ENCODE data around the gene SLC43A1.

Gene SLC43A1

GRCh38 chr11:57473285-57473841 lies 42.1 kb downstream of the SLC43A1 start:
- Mint-ChIP-seq H3K36me3 (ENCODE audit: low read depth) (peaks cover 2% of the 10 kb centered on the region), H3K4me1 (peaks cover 29% of the 10 kb centered on the region), H3K9me3 (no peaks in the 10 kb centered on the region), H3K27ac (no peak overlapping the region), H3K4me3 (no peak overlapping the region), H3K27me3 (peaks cover 6% of the 10 kb centered on the region)
- DNase-seq (no peak), ATAC-seq (no peak)

- Mint-ChIP-seq H3K27ac (no peak overlapping the region), H3K9me3 (no peaks in the 10 kb centered on the region)
These were observed 44.0 kb downstream of the SLC43A1 start for GRCh38 chr11:57471496-57471895.

GRCh38 chr11:57469268-57469667 lies 46.2 kb downstream of the SLC43A1 start:
- Mint-ChIP-seq H3K9me3 (no peaks in the 10 kb centered on the region), H3K27ac (no peak overlapping the region), H3K4me1 (peaks cover 6% of the 10 kb centered on the region), H3K27me3 (no peaks in the 10 kb centered on the region), H3K4me3 (no peak overlapping the region), H3K36me3 (ENCODE audit: low read depth) (no peaks in the 10 kb centered on the region)
- ATAC-seq (no peak), DNase-seq (no peak)

More at GRCh38 chr11:57471496-57471895, 44.0 kb downstream of the SLC43A1 start:
- Mint-ChIP-seq H3K4me1 (peaks cover 26% of the 10 kb centered on the region), H3K4me3 (no peak overlapping the region), H3K27me3 (no peaks in the 10 kb centered on the region), H3K36me3 (ENCODE audit: low read depth) (peaks cover 2% of the 10 kb centered on the region)
- DNase-seq (no peak), ATAC-seq (no peak)

GRCh38 chr11:57468276-57468675 lies 47.2 kb downstream of the SLC43A1 start:
- Mint-ChIP-seq H3K36me3 (ENCODE audit: low read depth) (no peaks in the 10 kb centered on the region), H3K27me3 (no peaks in the 10 kb centered on the region), H3K4me1 (no peaks in the 10 kb centered on the region), H3K4me3 (no peak overlapping the region), H3K27ac (no peak overlapping the region), H3K9me3 (no peaks in the 10 kb centered on the region)
- DNase-seq (no peak), ATAC-seq (no peak)

- no peak overlapping the region for H3K27ac Mint-ChIP-seq
- no peaks in the 10 kb centered on the region for H3K27me3 Mint-ChIP-seq
- H3K9me3 Mint-ChIP-seq, result no peaks in the 10 kb centered on the region
- DNase-seq, result no peak
- no peak for ATAC-seq
- H3K4me1 Mint-ChIP-seq, result no peaks in the 10 kb centered on the region
- no peak overlapping the region for H3K4me3 Mint-ChIP-seq
- H3K36me3 Mint-ChIP-seq (ENCODE audit: low read depth), result no peaks in the 10 kb centered on the region
These were observed 47.9 kb downstream of the SLC43A1 start for GRCh38 chr11:57467508-57468157.

- Mint-ChIP-seq H3K36me3 (ENCODE audit: low read depth) (no peaks in the 10 kb centered on the region), H3K4me1 (no peaks in the 10 kb centered on the region), H3K4me3 (no peak overlapping the region), H3K9me3 (no peaks in the 10 kb centered on the region), H3K27me3 (peaks cover under 1% of the 10 kb centered on the region), H3K27ac (no peak overlapping the region)
- DNase-seq, result no peak
- no peak for ATAC-seq
These were observed 48.8 kb downstream of the SLC43A1 start for GRCh38 chr11:57466680-57467079.

- Mint-ChIP-seq H3K4me3 (no peak overlapping the region), H3K9me3 (no peaks in the 10 kb centered on the region), H3K4me1 (peaks cover 6% of the 10 kb centered on the region), H3K27ac (no peak overlapping the region), H3K36me3 (ENCODE audit: low read depth) (no peaks in the 10 kb centered on the region), H3K27me3 (peaks cover 15% of the 10 kb centered on the region)
- ATAC-seq (no peak), DNase-seq (no peak)
These were observed 50.8 kb downstream of the SLC43A1 start for GRCh38 chr11:57464539-57465181.

- Mint-ChIP-seq H3K27me3 (peaks cover 19% of the 10 kb centered on the region), H3K9me3 (no peaks in the 10 kb centered on the region), H3K4me3 (no peak overlapping the region), H3K4me1 (peaks cover 11% of the 10 kb centered on the region), H3K36me3 (ENCODE audit: low read depth) (no peaks in the 10 kb centered on the region), H3K27ac (no peak overlapping the region)
- ATAC-seq (no peak), DNase-seq (no peak)
These were observed 51.6 kb downstream of the SLC43A1 start for GRCh38 chr11:57463671-57464538.

GRCh38 chr11:57462597-57462996 lies 52.9 kb downstream of the SLC43A1 start:
- no peak overlapping the region for H3K4me3 Mint-ChIP-seq
- ATAC-seq (no peak), DNase-seq (no peak)
- peaks cover 20% of the 10 kb centered on the region for H3K4me1 Mint-ChIP-seq
- H3K27me3 Mint-ChIP-seq, result peaks cover 23% of the 10 kb centered on the region
- H3K36me3 Mint-ChIP-seq (ENCODE audit: low read depth), result no peaks in the 10 kb centered on the region
- H3K9me3 Mint-ChIP-seq, result no peaks in the 10 kb centered on the region
- no peak overlapping the region for H3K27ac Mint-ChIP-seq

GRCh38 chr11:57461841-57462489 lies 53.5 kb downstream of the SLC43A1 start:
- Mint-ChIP-seq H3K36me3 (ENCODE audit: low read depth) (no peaks in the 10 kb centered on the region), H3K9me3 (no peaks in the 10 kb centered on the region), H3K27ac (no peak overlapping the region), H3K4me1 (peaks cover 24% of the 10 kb centered on the region), H3K4me3 (no peak overlapping the region), H3K27me3 (peaks cover 27% of the 10 kb centered on the region)
- no peak for ATAC-seq
- no peak for DNase-seq

- no peak for DNase-seq
- H3K4me3 Mint-ChIP-seq, result no peak overlapping the region
- H3K27me3 Mint-ChIP-seq, result peaks cover 27% of the 10 kb centered on the region
- H3K27ac Mint-ChIP-seq, result no peak overlapping the region
- H3K36me3 Mint-ChIP-seq (ENCODE audit: low read depth), result no peaks in the 10 kb centered on the region
- H3K9me3 Mint-ChIP-seq, result no peaks in the 10 kb centered on the region
- peaks cover 25% of the 10 kb centered on the region for H3K4me1 Mint-ChIP-seq
- ATAC-seq, result no peak
These were observed 54.4 kb downstream of the SLC43A1 start for GRCh38 chr11:57460758-57461749.

- no peak within 1 kb of the TSS for H3K27ac Mint-ChIP-seq
- peaks cover 25% of the 10 kb centered on the region for H3K4me1 Mint-ChIP-seq
These were observed 55.3 kb downstream of the SLC43A1 start, which contains the start of gene RTN4RL2 for GRCh38 chr11:57460022-57460757. TSS of gene RTN4RL2 (plus strand) at chr11:57460528. CDS start at chr11:57460866, 338 bp downstream.

More at GRCh38 chr11:57460022-57460757, 55.3 kb downstream of the SLC43A1 start, which contains the start of gene RTN4RL2:
- Mint-ChIP-seq H3K36me3 (ENCODE audit: low read depth) (no peaks in the 10 kb centered on the region), H3K27me3 (peaks cover 27% of the 10 kb centered on the region), H3K9me3 (no peaks in the 10 kb centered on the region), H3K4me3 (peak within 1 kb of the TSS; percentile 61)
- ATAC-seq (peak; percentile 34), DNase-seq (peak; percentile 66)

All from activated naive CD8-positive, alpha-beta T cell treated with anti-CD3 and anti-CD28 coated beads, Interleukin-2, amount 50 U/mL, for 24 hours (primary cell).